GM12873 (cell line): ENCODE data around the gene EFHB.

Experiments used
- CTCF ChIP-seq: IDR thresholded peaks from 2 replicates; pipeline ENCODE4 v1.5.1; 2012; ENCODE audit warnings: low read depth, mild to moderate bottlenecking, moderate library complexity, low read length, control low read depth; ENCODE audit not compliant: insufficient read depth; ENCODE audit errors: missing control alignments

The EFHB gene

GRCh38 chr3:19959505-19959904, 25.5 kb upstream of the EFHB start:
- TF ChIP-seq CTCF, result no peak

- no peak for TF ChIP-seq CTCF
Measured at GRCh38 chr3:19954676-19955075, 20.7 kb upstream of the EFHB start.

- no peak for TF ChIP-seq CTCF
Measured at GRCh38 chr3:19950316-19950715, 16.3 kb upstream of the EFHB start.

- TF ChIP-seq CTCF, result no peak
Measured at GRCh38 chr3:19948226-19948591, 14.2 kb upstream of the EFHB start.

- TF ChIP-seq CTCF, result no peak
Measured at GRCh38 chr3:19947549-19948225, 13.7 kb upstream of the EFHB start.

GRCh38 chr3:19946832-19947548, 13.0 kb upstream of the EFHB start, which contains the start of gene RAB5A:
Gene RAB5A (plus strand): TSS chr3:19947097. CDS start chr3:19950899, 3,802 bp downstream.
- TF ChIP-seq CTCF, result no peak

- no peak for TF ChIP-seq CTCF
Measured at GRCh38 chr3:19945969-19946831, 12.2 kb upstream of the EFHB start.
